ENCODE measurements around the gene MEIS3. TPM values are rescaled to one million over a fixed set of nuclear protein-coding genes. Genes with fewer than 3 reads are reported as not detected.

The MEIS3 gene
- total and polyA plus RNA-seq, 10 of the 15 experiments (the other 5 are each of a cell fraction or from before 2014, with no cell fraction given): 0.05 to 0.23 TPM; not detected in 8

GRCh38 chr19:47436712-47437401, 17.5 kb upstream of the MEIS3 start (continued):
- no peak for TF ChIP-seq KLF5 (IDR thresholded peaks at IDR 0.05; ENCODE audit: partially characterized antibody)
- no peak for TF ChIP-seq ZBTB4 (CRISPR knock-in tag; IDR thresholded peaks at IDR 0.05)
- no peak for TF ChIP-seq ZNF24 (IDR thresholded peaks at IDR 0.05)
- TF ChIP-seq RUNX3 (IDR thresholded peaks at IDR 0.05; ENCODE audit: low read length): 0 out of 2 replicates have a peak, but pooled peaks have one; percentile 5

- no peak for TF ChIP-seq MLLT1 (IDR thresholded peaks at IDR 0.05)
- TF ChIP-seq SMC3 (IDR thresholded peaks at IDR 0.05; ENCODE audit: borderline replicate concordance, low read length): no peak
- H3K79me2 ChIP-seq (ENCODE audit: control insufficient read depth, insufficient read depth, low read length): no peaks in the 10 kb centered on the region
- no TSS peak for BruUV-seq (replicated peaks)
- H3K27ac ChIP-seq (ENCODE audit: control insufficient read depth, insufficient read depth): no peak overlapping the region
- WGBS (ENCODE audit: insufficient coverage, insufficient replicate concordance, low lambda C conversion rate, missing lambda C conversion rate): 30% methylated on average over 6 of the region's 6 CpGs
- DNase-seq (ENCODE audit: low read depth, low spot score) (no peak), FAIRE-seq (no peak), ATAC-seq (peak; percentile 27; the same call in 2 of the 3 replicates)
- H3K4me3 ChIP-seq: no peak overlapping the region
- CTCF ChIA-PET: interaction anchor here (0.6 to 9.9 kb wide), 17 partner anchors 8 to 355 kb away, joined by 3 to 163 read pairs (median 5); partner anchors contain the start of genes EHD2, KPTN and NAPA
- H3K36me3 ChIP-seq (ENCODE audit: control insufficient read depth in 2 of 2, insufficient read depth in 2 of 2, low read length in 1 of 2): no peaks in the 10 kb centered on the region
- intact Hi-C loops (cut with micrococcal nuclease; ENCODE audit: unreplicated experiment): loop anchor here (1.0 to 2.0 kb wide), 4 partner anchors 47 to 271 kb away; partner anchors contain the start of gene NAPA
- SMC1A ChIA-PET (ENCODE audit: uncharacterized antibody, unreplicated experiment): interaction anchor here (1.0 to 3.4 kb wide), 6 partner anchors 7 to 270 kb away, joined by 3 to 49 read pairs (median 4); partner anchors contain the start of gene NAPA
- no peak overlapping the region for H3K4me2 ChIP-seq (ENCODE audit: control insufficient read depth, insufficient read depth)
- in situ Hi-C loops (cut with MboI): loop anchor here (5.0 kb wide), 1 partner anchor 271 kb away; no protein-coding TSS in a partner anchor
- H3K9me3 ChIP-seq (replicated peaks; ENCODE audit: control insufficient read depth, insufficient read depth, low read length): no peaks in the 10 kb centered on the region
- no peak overlapping the region for H2AFZ ChIP-seq (ENCODE audit: control insufficient read depth, low read depth, low read length)
- no peaks in the 10 kb centered on the region for H4K20me1 ChIP-seq (ENCODE audit: control insufficient read depth, insufficient read depth)
- POLR2A ChIA-PET: interaction anchor here (0.5 to 1.1 kb wide), 4 partner anchors 139 to 1969 kb away, joined by 3 to 5 read pairs (median 4); no protein-coding TSS in a partner anchor
- H3K9ac ChIP-seq (ENCODE audit: control insufficient read depth, insufficient read depth, low read length): no peak overlapping the region
- no peaks in the 10 kb centered on the region; the same call in none of the 2 replicates for H3K4me1 ChIP-seq (ENCODE audit: control insufficient read depth, insufficient read depth, low read length)
- RAD21 ChIA-PET (ENCODE audit: unreplicated experiment): interaction anchor here (0.6 to 3.0 kb wide), 11 partner anchors 8 to 277 kb away, joined by 3 to 47 read pairs (median 8); partner anchors contain the start of genes EHD2, KPTN and NAPA
- H3K27me3 ChIP-seq (replicated peaks in 1 of 2; ENCODE audit: control insufficient read depth in 2 of 2, insufficient read depth in 2 of 2, low read length in 1 of 2): peaks cover 0 to 2% of the 10 kb centered on the region in 2 experiments; a peak in 2 of 4 replicates
Measured at GRCh38 chr19:47435883-47436417, 16.6 kb upstream of the MEIS3 start.
